PC-3 (cell line): ENCODE data around the gene RBKS. TPM values are rescaled to one million over a fixed set of nuclear protein-coding genes. Genes with fewer than 3 reads are reported as not detected.

ENCODE experiments used
- ATAC-seq: fragments of 200-7000 bp; cut with Tn5 transposase; 2 replicates; pipeline ENCODE4 v1.9.1; 2020; ENCODE audit warnings: mild to moderate bottlenecking, moderate library complexity
- BruUV-seq: library from RNA; stranded (reverse); fragments of 400-500 nt; replicated peaks from 2 replicates; lab custom pipeline; 2021; lab: Mats Ljungman, UMichigan
- CTCF ChIA-PET: fragments of 300-600 bp; sonication (Branson Sonifier 250); formaldehyde crosslinking; loops from one replicate; lab custom pipeline; 2022; ENCODE audit warnings: antibody characterized with exemption; lab: Charles Lee
- POLR2A ChIA-PET: fragments of 300-600 bp; sonication (Branson Sonifier 250); formaldehyde crosslinking; loops from one replicate; lab custom pipeline; 2022; ENCODE audit warnings: antibody characterized with exemption; ENCODE audit not compliant: unreplicated experiment; lab: Charles Lee
- DNase-seq: peaks from one replicate; pipeline ENCODE4 v3.0.0-alpha.2; 2015
- H2AFZ ChIP-seq: fragments of 300-600 bp; sonication (generic); 2 replicates; pipeline ENCODE4 v1.6.0; 2016; ENCODE audit warnings: antibody characterized with exemption, low read length
- H3F3A ChIP-seq: fragments of 300-600 bp; sonication (generic); one replicate; pipeline ENCODE4 v1.6.0; 2017; ENCODE audit warnings: antibody characterized with exemption, low read length, control low read depth, mild to moderate bottlenecking; ENCODE audit not compliant: unreplicated experiment
- H3K27ac ChIP-seq: fragments of 300-600 bp; sonication (generic); 2 replicates; pipeline ENCODE4 v1.5.1; 2016; ENCODE audit warnings: mild to moderate bottlenecking, low read length
- H3K27me3 ChIP-seq: fragments of 300-600 bp; sonication (generic); 2 replicates; pipeline ENCODE4 v1.6.1; 2016; ENCODE audit warnings: low read length, mixed read lengths
- H3K36me3 ChIP-seq: fragments of 300-600 bp; sonication (generic); 2 replicates; pipeline ENCODE4 v1.6.1; 2016; ENCODE audit warnings: low read depth, mixed run types, low read length, mixed read lengths
- H3K4me1 ChIP-seq: fragments of 300-600 bp; sonication (generic); 2 replicates; pipeline ENCODE4 v1.5.1; 2016; ENCODE audit warnings: low read length; ENCODE audit not compliant: insufficient read depth
- H3K4me2 ChIP-seq: fragments of 300-600 bp; sonication (generic); 2 replicates; pipeline ENCODE4 v1.6.0; 2016; ENCODE audit warnings: low read length
- H3K4me3 ChIP-seq: fragments of 300-600 bp; sonication (generic); 2 replicates; pipeline ENCODE4 v1.5.1; 2016; ENCODE audit warnings: mild to moderate bottlenecking, low read length, mixed read lengths
- H3K79me2 ChIP-seq: fragments of 300-600 bp; sonication (generic); 2 replicates; pipeline ENCODE4 v1.6.1; 2017; ENCODE audit warnings: low read length, mixed read lengths
- H3K9ac ChIP-seq: fragments of 300-600 bp; sonication (generic); 2 replicates; pipeline ENCODE4 v1.6.0; 2016; ENCODE audit warnings: mild to moderate bottlenecking, low read length
- H3K9me2 ChIP-seq: fragments of 300-600 bp; sonication (generic); replicated peaks from 2 replicates; pipeline ENCODE4 v1.6.1; 2016; ENCODE audit warnings: mixed run types, low read length, mixed read lengths
- H3K9me3 ChIP-seq: fragments of 300-600 bp; sonication (generic); 2 replicates; pipeline ENCODE4 v1.6.1; 2016; ENCODE audit warnings: low read length, mixed read lengths
- H4K20me1 ChIP-seq: fragments of 300-600 bp; sonication (generic); 2 replicates; pipeline ENCODE4 v1.6.1; 2016; ENCODE audit warnings: low read length, mixed read lengths
- CTCF ChIP-seq: fragments of 300-600 bp; sonication (generic); conservative IDR thresholded peaks from 2 replicates; pipeline ENCODE4 v1.5.1; 2017; ENCODE audit warnings: antibody characterized with exemption, low read depth, mild to moderate bottlenecking, low read length
- EZH2 ChIP-seq: fragments of 300-600 bp; sonication (generic); IDR thresholded peaks from one replicate; pipeline ENCODE4 v1.6.1; 2017; ENCODE audit warnings: antibody characterized with exemption, mild to moderate bottlenecking, low read length; ENCODE audit not compliant: unreplicated experiment
- EZH2phosphoT487 ChIP-seq: fragments of 300-600 bp; sonication (generic); IDR thresholded peaks from 2 replicates; pipeline ENCODE4 v1.6.1; 2018; ENCODE audit warnings: mild to moderate bottlenecking, antibody characterized with exemption, low read length, borderline replicate concordance
- intact Hi-C: fragments of 100-400 bp; cut with micrococcal nuclease; formaldehyde crosslinking; loops from 2 replicates; pipeline ENCODE4 v1.9.0; 2023
- total RNA-seq: library from RNA; depleted of rRNA; stranded (reverse); fragments of >200 nt; gene quantifications from 2 replicates; pipeline ENCODE4 v1.2.3, GENCODE V29; 2014

Gene RBKS
- total RNA-seq, 1 experiment from 2014 or later: 1.8 TPM

GRCh38 chr2:27856956-27857355 is 33.2 kb downstream of the RBKS start:
- no peaks in the 10 kb centered on the region for H3K9me3 ChIP-seq
- peak overlapping the region; percentile 21; the same call in 1 of the 2 replicates for H3K27ac ChIP-seq
- no peaks in the 10 kb centered on the region for H3K27me3 ChIP-seq
- POLR2A ChIA-PET: no interaction called here
- BruUV-seq: no TSS peak
- peaks cover 41% of the 10 kb centered on the region for H3K4me1 ChIP-seq
- no peak for TF ChIP-seq EZH2phosphoT487
- no peak for TF ChIP-seq EZH2
- TF ChIP-seq CTCF: no peak
- H3K79me2 ChIP-seq: no peaks in the 10 kb centered on the region
- H3K9me2 ChIP-seq: no peaks in the 10 kb centered on the region
- no peaks in the 10 kb centered on the region for H3F3A ChIP-seq
- no peaks in the 10 kb centered on the region for H4K20me1 ChIP-seq
- CTCF ChIA-PET: no interaction called here
- H3K36me3 ChIP-seq: no peaks in the 10 kb centered on the region
- DNase-seq (no peak), ATAC-seq (no peak)
- 0 out of 2 replicates have a peak overlapping the region, but pooled peaks have one; percentile 28 for H3K4me2 ChIP-seq
- intact Hi-C loops: no loop called here
- H3K4me3 ChIP-seq: no peak overlapping the region
- H2AFZ ChIP-seq: no peak overlapping the region
- no peak overlapping the region for H3K9ac ChIP-seq

GRCh38 chr2:27856386-27856785 is 33.8 kb downstream of the RBKS start:
- H3F3A ChIP-seq: no peaks in the 10 kb centered on the region
- no peaks in the 10 kb centered on the region for H3K9me2 ChIP-seq
- H3K9me3 ChIP-seq: no peaks in the 10 kb centered on the region
- no peak overlapping the region for H3K9ac ChIP-seq
- BruUV-seq: no TSS peak
- H3K79me2 ChIP-seq: no peaks in the 10 kb centered on the region
- CTCF ChIA-PET: interaction anchor here (0.6 kb wide), 1 partner anchor 277 kb away, joined by 4 read pairs; no protein-coding TSS in a partner anchor
- H3K27me3 ChIP-seq: no peaks in the 10 kb centered on the region
- H3K36me3 ChIP-seq: no peaks in the 10 kb centered on the region
- H4K20me1 ChIP-seq: no peaks in the 10 kb centered on the region
- DNase-seq: no peak
- H3K4me3 ChIP-seq: no peak overlapping the region
- no peak overlapping the region for H3K4me2 ChIP-seq
- no peak overlapping the region for H3K27ac ChIP-seq
- peaks cover 41% of the 10 kb centered on the region for H3K4me1 ChIP-seq
- intact Hi-C loops: no loop called here
- no peak for TF ChIP-seq CTCF
- no peak for TF ChIP-seq EZH2
- TF ChIP-seq EZH2phosphoT487: no peak
- H2AFZ ChIP-seq: no peak overlapping the region
- POLR2A ChIA-PET: no interaction called here
- ATAC-seq: no peak

- H3K4me3 ChIP-seq: no peak overlapping the region
- no peaks in the 10 kb centered on the region for H3F3A ChIP-seq
- H3K4me1 ChIP-seq: peaks cover 37% of the 10 kb centered on the region
- intact Hi-C loops: no loop called here
- no peak for TF ChIP-seq EZH2phosphoT487
- TF ChIP-seq CTCF: no peak
- no peak for TF ChIP-seq EZH2
- no peak overlapping the region for H2AFZ ChIP-seq
- H3K9me3 ChIP-seq: no peaks in the 10 kb centered on the region
- H3K4me2 ChIP-seq: peak overlapping the region; percentile 17; the same call in 1 of the 2 replicates
- H3K9ac ChIP-seq: no peak overlapping the region
- no peaks in the 10 kb centered on the region for H3K79me2 ChIP-seq
- H3K27me3 ChIP-seq: no peaks in the 10 kb centered on the region
- DNase-seq: peak; percentile 68
- POLR2A ChIA-PET: no interaction called here
- H3K27ac ChIP-seq: peak overlapping the region; percentile 43
- H4K20me1 ChIP-seq: no peaks in the 10 kb centered on the region
- ATAC-seq: peak; percentile 83
- no peaks in the 10 kb centered on the region for H3K9me2 ChIP-seq
- no peaks in the 10 kb centered on the region for H3K36me3 ChIP-seq
- CTCF ChIA-PET: no interaction called here
- BruUV-seq: no TSS peak
These were observed 34.7 kb downstream of the RBKS start for GRCh38 chr2:27855476-27855875.
